Stimulated activated CD4-positive, alpha-beta T cell treated with anti-CD3 and anti-CD28 coated beads, Interleukin-15, amount 100 ng/mL, for 24 hours (primary cell): ENCODE data around the gene CAPZB.

Experiments used
- DNase-seq: peaks from one replicate; pipeline ENCODE4 v3.0.0-alpha.2; 2020

The CAPZB gene

DNA sequence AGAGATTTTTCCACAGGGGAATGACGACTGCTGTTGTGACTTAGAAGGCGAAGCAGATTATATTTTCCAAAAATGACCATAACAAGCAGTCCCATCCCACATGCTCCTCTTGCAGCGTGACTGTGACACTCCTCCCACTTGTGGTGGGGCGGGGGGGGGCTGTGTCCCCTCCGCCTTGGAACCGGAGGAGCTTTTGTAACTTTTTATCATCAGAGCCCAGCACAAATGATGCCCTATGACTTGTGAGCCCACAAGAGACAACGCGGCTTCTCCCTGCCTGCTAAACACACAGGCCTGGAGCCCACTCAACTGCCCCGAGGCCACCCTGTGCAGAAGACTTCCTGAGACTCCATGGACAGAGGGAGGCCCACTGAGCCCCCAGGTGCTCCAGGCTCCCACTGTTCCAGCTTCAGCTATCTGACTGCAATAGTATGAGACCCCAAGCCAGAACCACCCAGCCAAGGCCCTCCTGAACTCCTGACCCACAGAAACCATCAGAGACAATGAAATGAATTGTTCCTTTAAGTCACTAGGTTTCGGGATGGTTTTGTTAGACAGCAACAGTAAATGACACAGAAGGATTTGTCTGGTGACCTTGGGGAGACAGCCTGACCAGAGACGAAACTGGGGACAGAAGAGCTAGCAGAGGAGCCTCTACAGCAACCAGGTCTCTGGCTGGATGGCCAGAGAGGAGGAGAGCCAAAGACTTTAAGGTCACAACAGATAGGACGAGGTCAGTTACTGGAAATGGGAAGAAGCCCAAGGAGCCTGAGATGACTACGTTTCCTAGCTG lies 58.8 kb downstream of the CAPZB start:
- no peak for DNase-seq

- DNase-seq: no peak
These were observed 59.6 kb downstream of the CAPZB start for GRCh38 chr1:19425646-19426239.

DNA sequence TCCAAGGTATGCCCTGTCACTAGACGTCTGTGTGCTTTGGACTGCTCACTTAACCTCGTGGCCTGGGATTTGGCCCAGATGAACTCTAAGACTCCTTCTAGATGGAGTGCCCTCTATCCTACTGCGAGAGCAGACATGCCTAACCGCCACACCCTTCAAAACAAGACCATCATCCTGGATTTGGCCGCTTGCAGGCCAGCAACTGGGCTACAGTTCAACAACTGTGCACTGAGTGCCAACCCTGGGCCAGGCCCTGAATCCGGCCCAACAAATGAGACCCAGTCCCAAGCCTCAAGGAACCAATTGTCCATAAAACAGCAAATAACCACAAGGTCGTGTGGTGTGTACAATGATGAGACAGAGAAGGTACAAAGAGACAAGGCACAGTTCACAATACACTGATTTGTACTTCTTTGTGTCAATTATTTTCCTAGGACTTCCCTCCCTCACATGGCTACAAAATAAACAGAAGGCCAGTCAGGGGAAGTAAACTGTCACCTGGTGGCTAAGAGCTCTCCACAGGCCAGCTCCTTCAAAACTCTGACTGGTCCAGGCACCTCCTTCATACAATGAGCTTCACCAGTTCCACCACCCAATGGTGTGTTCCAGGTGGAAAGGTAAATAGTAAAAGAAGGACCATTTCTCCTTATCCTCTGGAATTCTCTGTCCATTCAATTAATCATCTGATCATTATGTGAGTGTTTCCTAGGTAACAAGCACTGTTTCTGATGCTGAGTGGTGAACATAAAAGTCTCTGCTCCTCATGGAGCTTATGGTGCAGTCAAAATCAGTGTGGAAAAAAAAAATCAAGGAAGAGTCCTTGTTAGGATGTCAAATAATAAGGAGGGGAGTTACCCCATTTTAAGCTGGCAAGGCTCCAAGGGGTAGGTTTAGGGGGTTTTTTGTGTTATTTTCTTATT lies 60.4 kb downstream of the CAPZB start:
- no peak for DNase-seq

DNA sequence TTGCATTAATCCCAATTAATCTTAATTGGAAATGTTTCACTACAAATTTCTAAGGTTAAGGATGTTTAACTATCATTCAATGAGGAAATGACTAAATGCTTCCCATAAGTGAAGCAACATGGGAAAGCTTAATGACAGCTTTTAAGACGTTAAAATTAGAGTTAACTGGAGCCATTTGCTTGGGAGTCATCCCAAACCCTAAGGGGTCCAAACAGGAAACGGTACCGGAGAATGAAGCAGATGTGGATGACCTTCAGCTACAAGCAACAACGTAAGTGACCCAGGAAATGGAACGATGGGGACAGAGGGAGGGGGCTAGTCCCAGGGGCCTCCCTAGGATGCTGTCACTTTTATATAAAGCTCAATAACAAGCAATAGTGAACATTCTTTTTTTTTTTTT lies 62.2 kb downstream of the CAPZB start:
- no peak for DNase-seq

GRCh38 chr1:19421365-19421764 lies 64.0 kb downstream of the CAPZB start:
- no peak for DNase-seq

GRCh38 chr1:19420606-19421005 lies 64.7 kb downstream of the CAPZB start:
- DNase-seq: no peak

GRCh38 chr1:19419691-19420090 lies 65.6 kb downstream of the CAPZB start:
- no peak for DNase-seq

GRCh38 chr1:19418503-19418971 lies 66.8 kb downstream of the CAPZB start:
- DNase-seq: no peak

DNA sequence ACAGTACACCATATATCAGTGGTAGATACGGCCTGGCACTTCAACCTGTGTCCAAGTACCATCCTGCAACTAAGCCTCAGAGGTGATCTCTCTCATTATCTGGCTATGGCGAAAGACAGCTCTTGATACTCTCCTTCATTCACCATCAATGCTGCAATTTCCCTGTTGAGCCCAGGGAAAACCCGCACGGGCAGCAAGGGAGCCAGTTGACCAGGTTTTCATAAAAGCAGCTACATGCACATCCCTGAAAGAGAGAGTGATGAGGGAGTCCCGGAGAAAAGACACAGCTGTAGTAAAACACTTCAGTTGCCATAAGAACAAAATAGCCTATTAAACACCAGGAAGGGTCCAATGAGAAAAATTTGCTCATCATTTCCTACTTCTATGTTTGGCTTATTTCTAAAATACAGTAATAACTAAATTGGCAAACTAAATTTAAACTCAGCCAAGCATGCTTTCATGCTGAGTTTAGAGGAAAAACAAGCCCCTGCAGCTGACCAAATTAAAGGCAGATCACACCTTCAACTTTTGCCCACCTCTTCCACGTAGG lies 68.3 kb downstream of the CAPZB start:
- no peak for DNase-seq

DNA sequence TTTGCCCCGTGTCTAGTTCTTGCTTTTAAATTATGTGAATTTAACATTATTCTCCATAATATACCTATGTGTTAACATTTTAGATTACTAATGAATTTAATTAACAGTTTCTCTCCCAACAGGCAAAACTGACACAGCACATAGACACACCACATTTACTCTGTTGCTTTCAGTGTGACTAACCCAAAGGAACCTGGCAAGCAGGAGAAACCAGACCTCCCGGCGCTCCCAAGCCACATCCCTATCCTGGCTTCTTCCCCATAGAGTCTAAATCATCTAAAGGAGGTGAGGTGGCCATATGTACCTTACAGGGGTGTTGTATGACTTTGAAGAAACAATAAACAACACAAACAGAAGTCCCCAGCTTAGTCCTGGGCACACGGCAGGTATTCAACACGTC lies 69.2 kb downstream of the CAPZB start:
- DNase-seq: no peak

DNA sequence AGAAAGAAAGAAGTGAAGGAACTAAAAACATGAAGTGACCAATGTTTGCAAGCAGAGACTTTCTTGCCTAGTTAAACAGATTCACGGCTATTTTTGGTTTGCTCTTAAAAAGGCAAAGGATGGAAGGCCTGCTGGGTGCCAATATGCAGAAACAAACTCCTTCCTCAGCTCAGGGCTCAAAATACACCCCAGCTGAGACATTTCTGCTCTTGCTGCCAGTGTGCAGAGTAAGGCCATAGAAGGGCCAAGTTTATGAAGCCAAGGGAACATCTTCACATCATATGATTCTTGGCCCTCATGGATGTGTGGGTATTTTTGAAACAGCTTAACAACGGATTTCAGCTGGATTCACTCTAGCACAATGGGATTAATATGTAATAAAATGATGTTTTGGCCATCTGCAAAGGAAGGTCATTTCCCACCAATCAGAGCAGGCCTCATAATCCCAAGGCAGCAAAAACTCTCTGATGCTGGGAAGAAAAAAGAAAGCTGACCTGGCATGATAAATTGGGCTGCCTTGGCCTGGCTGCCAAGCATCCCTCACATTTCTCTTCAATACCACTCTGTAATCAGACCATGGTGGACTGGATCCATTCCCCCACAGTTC lies 70.7 kb downstream of the CAPZB start:
- no peak for DNase-seq

DNA sequence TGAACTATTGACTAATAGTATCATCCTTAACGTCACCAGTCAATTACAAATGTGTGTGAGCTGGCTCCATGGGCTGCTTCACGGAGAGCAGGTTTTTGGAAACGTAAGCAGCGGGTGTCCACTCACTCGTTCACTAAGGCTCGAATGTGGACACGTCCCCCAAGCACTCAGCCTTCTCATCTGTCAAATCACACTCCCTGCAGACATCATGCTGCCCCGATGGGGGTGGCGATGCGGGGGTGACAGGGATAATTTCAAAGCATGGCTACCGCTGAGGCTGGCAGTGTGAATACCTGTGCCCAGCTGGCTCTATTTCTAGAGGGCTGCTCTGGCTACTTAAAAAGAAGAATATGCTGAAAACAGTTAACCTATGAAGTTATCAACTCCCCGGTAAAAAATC lies 71.3 kb downstream of the CAPZB start:
- DNase-seq: no peak

DNA sequence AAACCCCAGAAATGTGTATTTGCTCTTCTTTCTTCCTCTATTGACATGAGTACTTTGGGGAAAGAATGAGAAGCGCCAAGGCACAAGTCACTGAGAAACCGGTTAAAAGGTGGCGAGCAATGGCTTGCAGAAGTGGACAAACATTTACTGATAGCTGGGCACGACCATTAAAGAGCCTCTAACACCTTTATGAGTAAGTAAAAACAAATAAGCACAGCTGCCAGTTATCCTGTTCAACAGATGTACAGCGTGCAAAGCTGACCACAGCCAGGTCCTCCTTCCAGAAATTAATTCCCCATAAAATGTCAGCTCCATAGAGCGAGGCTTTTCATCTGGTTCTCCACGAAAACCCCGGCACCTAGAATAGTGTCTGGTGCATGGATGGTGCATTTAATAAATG lies 72.7 kb downstream of the CAPZB start:
- DNase-seq: no peak

DNA sequence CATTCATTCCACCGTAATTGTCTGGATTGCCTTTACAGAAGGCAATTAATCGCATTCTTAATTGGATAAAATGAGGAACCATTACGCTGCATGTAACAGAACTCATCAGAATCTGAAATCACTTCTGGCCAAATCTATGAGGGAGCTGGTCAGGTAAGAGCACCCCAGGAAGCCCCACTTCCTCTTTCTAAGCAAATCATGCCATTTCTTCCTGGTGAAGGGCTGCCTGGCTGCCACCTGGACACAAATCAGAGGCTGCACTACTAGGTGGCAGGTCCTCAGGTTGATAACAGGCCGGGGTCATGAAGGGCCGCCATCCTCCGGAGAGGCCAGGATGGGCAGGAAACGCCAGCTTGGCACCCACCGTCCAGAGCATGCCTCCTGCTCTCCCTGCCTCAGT lies 73.7 kb downstream of the CAPZB start:
- DNase-seq: no peak

DNA sequence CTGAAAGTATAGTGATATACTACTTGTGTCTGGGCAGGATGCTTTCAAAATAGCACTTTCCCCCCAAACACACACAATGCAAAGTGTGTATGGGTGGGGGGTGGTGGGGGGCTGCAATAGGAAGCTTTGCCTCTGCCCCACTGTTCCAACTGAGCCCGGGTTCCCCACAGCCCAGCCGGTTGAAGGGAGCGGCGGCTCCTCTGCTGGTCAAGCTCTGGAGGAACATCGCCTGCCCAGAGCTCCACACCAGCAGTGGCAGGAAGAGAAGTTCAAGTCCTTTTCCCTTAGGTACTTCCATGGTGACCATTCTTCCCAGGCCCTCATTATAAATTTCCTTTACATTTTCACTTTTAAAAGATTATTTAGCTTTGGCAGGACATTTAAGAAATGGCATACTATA lies 74.9 kb downstream of the CAPZB start:
- no peak for DNase-seq

DNA sequence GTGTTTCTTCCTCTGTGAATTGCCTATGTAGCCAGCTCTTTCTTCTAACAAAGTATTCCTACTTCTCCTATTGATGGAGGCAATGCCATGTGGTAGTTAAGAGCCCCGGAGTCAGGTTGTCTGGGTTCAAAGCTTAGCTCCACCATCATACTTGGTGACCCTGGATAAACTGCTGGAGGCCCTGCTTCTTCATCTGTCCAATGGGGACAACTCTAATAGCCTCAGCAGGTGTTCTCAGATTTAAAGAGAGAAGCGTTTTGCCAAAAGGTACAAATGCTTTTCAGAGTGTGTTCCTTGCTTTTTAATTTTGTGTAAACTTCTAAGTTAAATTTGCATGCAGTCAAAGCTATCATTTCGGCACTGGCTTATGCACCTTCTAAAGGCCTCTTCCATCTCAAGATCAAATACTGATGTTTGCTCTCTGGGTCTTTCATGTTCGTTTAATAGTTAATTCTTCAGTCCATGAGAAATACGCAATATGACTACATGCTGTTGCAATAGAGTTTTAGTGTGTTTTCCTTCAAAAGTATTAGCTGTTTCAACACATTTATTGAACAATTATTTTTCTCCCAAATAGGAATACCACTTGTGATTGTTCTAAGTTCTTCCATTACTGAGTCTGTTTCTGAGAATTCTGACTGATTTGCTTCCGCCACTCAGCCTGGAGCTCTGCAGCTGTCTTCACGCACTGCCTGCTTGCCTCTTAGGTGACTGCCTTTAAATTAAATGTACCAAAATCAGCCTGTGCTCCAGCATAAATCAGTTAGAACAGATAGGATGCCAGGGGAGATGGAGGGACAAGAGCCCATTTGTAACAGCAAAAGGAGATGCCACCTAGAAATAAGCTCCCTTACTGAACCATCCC lies 75.6 kb downstream of the CAPZB start:
- DNase-seq: no peak

- DNase-seq: no peak
These were observed 77.7 kb downstream of the CAPZB start for GRCh38 chr1:19407494-19408096.

GRCh38 chr1:19406680-19407079 lies 78.7 kb downstream of the CAPZB start:
- DNase-seq: no peak

DNA sequence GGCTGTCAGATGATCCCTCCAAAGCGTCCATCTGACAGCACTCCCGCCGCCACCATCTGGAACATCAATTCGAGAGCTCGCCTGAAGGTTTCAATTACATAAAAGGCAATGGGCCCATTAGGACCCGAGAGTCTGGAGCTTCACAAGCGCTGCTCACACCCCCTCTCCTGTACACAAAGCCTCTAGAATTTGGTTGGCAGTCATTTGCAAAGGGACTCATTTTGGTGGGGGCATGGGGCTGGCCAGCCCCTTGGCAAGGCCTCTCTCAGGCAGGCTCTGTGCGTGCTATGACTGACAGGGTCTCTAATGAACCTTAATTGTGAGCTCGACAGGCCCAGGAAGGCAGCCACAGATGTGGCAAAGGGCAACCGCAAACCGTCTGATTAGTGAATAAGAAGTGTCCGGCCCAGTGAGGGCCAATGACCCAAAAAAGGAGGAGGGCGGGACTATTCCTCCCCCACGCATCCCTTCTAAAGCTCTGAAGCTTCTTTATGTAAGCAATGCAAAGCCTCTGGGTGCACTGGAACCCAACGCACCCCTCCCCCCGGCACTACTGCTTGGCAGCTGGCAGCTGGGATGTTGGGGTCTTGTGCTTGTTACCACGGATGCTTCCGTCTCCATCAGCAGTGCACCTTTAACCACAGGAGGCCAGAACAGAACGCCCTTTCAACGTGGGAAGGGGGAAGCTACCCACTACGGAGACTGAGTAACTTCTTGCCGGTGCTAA lies 79.4 kb downstream of the CAPZB start:
- no peak for DNase-seq

DNA sequence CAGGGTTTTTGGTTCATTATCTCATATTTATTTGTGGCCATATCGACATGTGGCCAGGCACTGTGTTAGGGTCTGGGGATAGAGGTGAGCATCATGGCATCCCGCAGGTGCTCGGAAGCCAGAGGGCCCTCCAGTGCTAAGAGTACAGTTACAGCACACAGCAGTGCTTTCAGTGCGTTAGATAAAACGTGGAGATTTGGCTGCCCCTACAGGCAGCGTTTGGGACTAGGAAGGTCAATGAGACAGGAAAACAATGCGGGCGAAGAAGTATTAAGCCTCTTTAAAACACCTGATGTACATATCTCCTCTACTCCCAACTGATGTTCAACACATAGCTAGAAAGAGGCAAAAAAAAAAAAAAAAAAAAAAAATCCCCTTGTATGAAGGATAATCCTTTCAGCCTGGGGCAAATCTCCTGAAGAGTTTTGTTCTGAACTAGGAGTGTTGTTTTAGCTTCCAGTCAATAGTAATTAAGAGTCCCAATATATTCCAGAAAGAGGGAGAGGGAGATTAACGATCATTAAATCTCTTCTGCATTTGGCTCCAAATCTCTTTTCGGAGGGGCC lies 80.1 kb downstream of the CAPZB start:
- DNase-seq: no peak
